Erythroblast (primary cell): ENCODE measurements around the gene NMRK2.
"Not testable (repeated sequence)": the region's sequence is repeated elsewhere in the genome, so short reads cannot be mapped to it uniquely, and the experiment has no call there.

Experiments
- GATA1 ChIP-seq: IDR thresholded peaks from 2 replicates; pipeline ENCODE4 v1.6.1; 2011; ENCODE audit warnings: low read depth, mild to moderate bottlenecking, control low read depth, low read length, moderate library complexity
- POLR2A ChIP-seq: IDR thresholded peaks from 2 replicates; pipeline ENCODE4 v1.6.1; 2011; ENCODE audit warnings: mild to moderate bottlenecking, low read length

- not testable (repeated sequence) for TF ChIP-seq POLR2A, GATA1
Measured at GRCh38 chr19:3967983-3968382, 35.1 kb downstream of the NMRK2 start.
